ENCODE measurements around the gene SYT8. TPM values are rescaled to one million over a fixed set of nuclear protein-coding genes. Genes with fewer than 3 reads are reported as not detected.
"Not testable (repeated sequence)": the region's sequence is repeated elsewhere in the genome, so short reads cannot be mapped to it uniquely, and the experiment has no call there.

SYT8 gene
- total RNA-seq, 1 experiment from 2014 or later: not detected

DNA sequence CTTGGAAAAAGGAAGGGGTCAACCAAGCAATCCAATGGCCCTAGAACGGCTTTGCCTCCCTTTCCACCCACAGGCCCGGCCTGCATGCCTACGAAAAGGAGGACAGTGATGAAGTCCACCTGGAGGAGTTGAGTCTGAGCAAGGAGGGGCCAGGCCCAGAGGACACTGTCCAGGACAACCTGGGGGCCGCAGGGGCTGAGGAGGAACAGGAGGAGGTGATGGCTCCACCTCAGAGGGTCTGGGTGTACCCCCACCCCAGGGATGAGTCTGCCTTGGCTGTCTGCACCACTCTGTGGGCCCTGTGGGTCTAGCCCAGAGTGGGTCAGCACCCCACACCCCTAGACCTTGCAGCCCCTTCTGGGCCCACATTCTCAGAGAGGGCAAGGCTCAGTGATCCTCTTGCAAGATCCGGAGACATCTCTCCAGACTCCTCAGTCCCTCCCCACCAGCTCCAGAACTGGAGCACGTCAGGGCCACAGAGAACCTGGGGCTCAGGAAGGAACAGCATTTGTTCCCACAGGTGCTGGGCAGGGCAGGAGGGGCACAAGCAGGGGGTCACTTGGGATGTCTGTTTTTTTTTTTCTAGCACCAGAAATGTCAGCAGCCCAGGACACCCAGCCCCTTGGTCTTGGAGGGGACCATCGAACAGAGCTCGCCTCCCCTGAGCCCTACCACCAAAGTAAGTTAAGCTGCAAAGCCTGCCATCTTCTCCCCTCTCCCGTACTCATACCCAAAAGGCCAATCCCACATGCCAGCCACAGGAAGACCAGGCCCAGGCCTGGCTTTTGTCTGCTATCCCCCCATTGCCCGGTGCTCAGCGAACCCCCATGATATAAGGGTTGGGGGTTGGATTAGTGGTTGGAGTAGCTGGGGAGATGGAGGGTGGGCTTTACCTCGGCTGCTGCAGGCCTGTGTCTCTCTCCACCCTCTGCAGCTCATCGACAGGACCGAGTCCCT, 48.8 kb downstream of the SYT8 start:
- no peak for DNase-seq (ENCODE audit: low spot score)

DNA sequence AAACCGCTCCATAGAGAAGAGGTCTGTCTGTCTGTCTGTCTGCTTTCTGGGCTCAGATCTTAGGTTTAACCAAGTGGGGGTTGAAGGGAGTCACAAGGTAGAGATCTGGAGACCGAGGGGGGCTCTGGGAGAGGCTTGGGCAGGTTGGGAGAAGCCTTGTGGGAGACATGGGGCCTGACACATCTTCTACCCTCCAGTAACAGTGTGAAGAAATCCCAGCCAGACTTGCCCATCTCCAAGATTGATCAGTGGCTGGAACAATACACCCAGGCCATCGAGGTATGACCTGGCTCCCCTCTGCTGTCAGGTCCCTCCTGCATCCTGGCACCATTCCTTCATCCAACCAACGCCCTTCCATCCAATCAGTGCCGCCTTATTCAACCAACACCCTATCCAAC, 49.5 kb downstream of the SYT8 start:
- no peak for DNase-seq (ENCODE audit: low spot score)

DNA sequence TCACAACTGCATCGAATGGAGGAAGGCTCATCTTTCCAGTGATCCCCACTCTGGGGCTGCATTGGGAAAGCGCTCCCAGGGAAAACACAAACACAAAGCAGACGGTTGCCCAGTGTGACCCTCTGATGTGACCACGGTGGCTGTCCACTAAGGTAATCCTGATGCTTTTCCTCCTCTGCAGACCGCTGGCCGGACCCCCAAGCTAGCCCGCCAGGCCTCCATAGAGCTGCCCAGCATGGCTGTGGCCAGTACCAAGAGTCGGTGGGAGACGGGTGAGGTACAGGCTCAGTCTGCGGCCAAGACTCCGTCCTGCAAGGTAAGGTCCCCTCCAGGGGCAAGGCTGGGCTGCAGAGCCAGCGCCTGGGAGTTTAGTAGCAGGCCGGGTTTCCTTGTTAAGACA, 51.8 kb downstream of the SYT8 start:
- not testable (repeated sequence) for DNase-seq (ENCODE audit: low spot score)

Other genes starting within 250 kb of the SYT8 start
- not detected in 2 replicates for gene KRTAP5-1, start 249.7 kb upstream of the SYT8 start, total RNA-seq (2014; rRNA removed; shearing (Covaris generic))
- gene KRTAP5-2, start 236.7 kb upstream of the SYT8 start, total RNA-seq (2014; rRNA removed; shearing (Covaris generic)): not detected in 2 replicates
- not detected in 2 replicates for gene KRTAP5-3, start 226.5 kb upstream of the SYT8 start, total RNA-seq (2014; rRNA removed; shearing (Covaris generic))
- not detected in 2 replicates for gene KRTAP5-4, start 212.9 kb upstream of the SYT8 start, total RNA-seq (2014; rRNA removed; shearing (Covaris generic))
- gene KRTAP5-5, start 205.2 kb upstream of the SYT8 start, total RNA-seq (2014; rRNA removed; shearing (Covaris generic)): not detected in 2 replicates
- gene KRTAP5-6, start 137.8 kb upstream of the SYT8 start, total RNA-seq (2014; rRNA removed; shearing (Covaris generic)): not detected in 2 replicates
- 2.9 and 3.0 TPM in 2 replicates for gene IFITM10, start 84.4 kb upstream of the SYT8 start, total RNA-seq (2014; rRNA removed; shearing (Covaris generic))
- gene CTSD, start 71.1 kb upstream of the SYT8 start, total RNA-seq (2014; rRNA removed; shearing (Covaris generic)): 875 and 888 TPM in 2 replicates
- not detected in 2 replicates for gene TNNI2, start 4.0 kb downstream of the SYT8 start, total RNA-seq (2014; rRNA removed; shearing (Covaris generic))
- 2.2 and 71.7 TPM in 2 replicates for gene LSP1, start 18.1 kb downstream of the SYT8 start, total RNA-seq (2014; rRNA removed; shearing (Covaris generic))
- not detected in 2 replicates for gene PRR33, start 56.9 kb downstream of the SYT8 start, total RNA-seq (2014; rRNA removed; shearing (Covaris generic))
- gene TNNT3, start 84.7 kb downstream of the SYT8 start, total RNA-seq (2014; rRNA removed; shearing (Covaris generic)): 0.46 TPM in 1 of 2 replicates, not detected in the other
- gene MRPL23, start 112.3 kb downstream of the SYT8 start, total RNA-seq (2014; rRNA removed; shearing (Covaris generic)): 281 and 292 TPM in 2 replicates
- gene H19, start 162.9 kb downstream of the SYT8 start, total RNA-seq (2014; rRNA removed; shearing (Covaris generic)): 0.69 and 2.7 TPM in 2 replicates